HUES64 (cell line): ENCODE measurements around the gene LMO3.
A peak's percentile ranks its signal among the peaks of the same experiment; 100 is the strongest.

Experiments
- H3K27ac ChIP-seq: 2 replicates; pipeline ENCODE4 v1.7.0; 2013; ENCODE audit warnings: low read depth, low read length, inconsistent platforms
- H3K27me3 ChIP-seq: 2 replicates; pipeline ENCODE4 v1.6.1; 2013; ENCODE audit warnings: mild to moderate bottlenecking, low read length; ENCODE audit not compliant: insufficient read depth
- H3K36me3 ChIP-seq: 2 replicates; pipeline ENCODE4 v1.6.1; 2013; ENCODE audit warnings: mild to moderate bottlenecking, low read length; ENCODE audit not compliant: insufficient read depth
- H3K4me1 ChIP-seq: 2 replicates; pipeline ENCODE4 v1.6.1; 2013; ENCODE audit warnings: mild to moderate bottlenecking, low read length, moderate library complexity; ENCODE audit not compliant: insufficient read depth
- H3K4me3 ChIP-seq: 2 replicates; pipeline ENCODE4 v1.5.1; 2013; ENCODE audit warnings: mild to moderate bottlenecking, low read length, moderate library complexity
- H3K9ac ChIP-seq: 2 replicates; pipeline ENCODE4 v1.6.1; 2013; ENCODE audit warnings: mild to moderate bottlenecking, low read depth, low read length
- H3K9me3 ChIP-seq: 2 replicates; pipeline ENCODE4 v1.6.1; 2013; ENCODE audit warnings: low read depth, low read length; ENCODE audit not compliant: insufficient read depth
- WGBS: fragments of 150-250, 120-280 bp; methylation state at CpG from one replicate; pipeline ENCODE4 v1.1.7; 2013; ENCODE audit warnings: missing lambda C conversion rate; 5-methylcytosine and 5-hydroxymethylcytosine counted together

Gene LMO3

DNA sequence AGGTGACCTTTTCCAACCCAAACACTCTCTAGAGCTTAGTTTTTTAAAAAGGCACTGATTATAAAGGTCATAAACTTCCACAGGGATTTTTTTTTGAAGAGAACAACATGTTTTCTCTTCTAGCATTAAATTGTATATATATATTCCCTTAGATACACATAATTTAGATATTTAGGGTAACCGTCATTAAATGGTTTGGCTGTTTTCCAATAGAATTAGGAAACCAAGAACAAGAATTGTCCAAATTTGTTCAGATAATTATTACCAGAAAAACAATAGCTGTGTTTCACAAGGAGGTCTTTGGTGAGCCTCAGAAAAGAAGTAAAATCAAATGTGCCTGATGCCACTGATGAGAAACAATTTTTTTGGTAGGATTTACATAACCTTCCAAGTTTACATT lies 26.9 kb downstream of the LMO3 start:
- H3K36me3 ChIP-seq: no peaks in the 10 kb centered on the region
- no peak overlapping the region for H3K4me3 ChIP-seq
- WGBS: no CpG with 5 or more reads among the region's 1 CpG
- peaks cover under 1% of the 10 kb centered on the region; the same call in 1 of the 2 replicates for H3K4me1 ChIP-seq
- H3K27me3 ChIP-seq: no peaks in the 10 kb centered on the region
- H3K9me3 ChIP-seq: no peaks in the 10 kb centered on the region
- H3K9ac ChIP-seq: no peak overlapping the region
- no peak overlapping the region for H3K27ac ChIP-seq

DNA sequence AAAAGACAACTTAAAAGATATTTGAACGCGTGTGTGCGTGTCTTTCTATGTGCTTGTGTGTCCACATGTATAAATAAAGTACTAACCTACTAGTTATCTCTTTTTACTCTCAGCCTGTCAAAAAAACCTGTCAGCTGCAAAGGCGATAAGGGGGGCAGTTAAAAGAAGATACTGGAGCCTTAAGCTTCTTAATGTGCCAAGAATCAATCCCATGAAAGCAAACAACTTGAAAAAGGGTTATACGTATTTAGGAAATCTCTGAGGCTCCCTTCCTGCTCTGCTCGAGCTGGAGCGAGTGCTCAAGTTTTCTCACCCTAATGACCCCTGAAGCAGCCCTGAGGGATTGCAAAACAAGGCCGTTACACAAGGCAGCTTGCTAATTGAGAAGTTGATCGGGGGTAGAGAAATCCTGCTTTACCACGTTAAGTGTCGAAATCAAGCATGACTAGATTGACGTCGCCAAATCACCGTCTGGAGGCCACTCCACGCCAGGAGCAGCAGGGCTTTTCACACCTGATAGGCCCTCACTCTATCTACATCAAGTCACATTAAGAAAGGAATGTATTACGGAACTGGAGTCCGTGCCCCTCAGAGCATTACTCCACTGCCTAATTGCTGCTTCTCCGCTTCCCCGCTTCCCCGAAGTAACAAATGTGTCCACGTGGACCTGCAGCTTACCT lies 32.4 kb downstream of the LMO3 start:
- Histone ChIP-seq H3K36me3 (no peaks in the 10 kb centered on the region), H3K9ac (no peak overlapping the region)
- 55% methylated on average over 21 of the region's 21 CpGs for WGBS

DNA sequence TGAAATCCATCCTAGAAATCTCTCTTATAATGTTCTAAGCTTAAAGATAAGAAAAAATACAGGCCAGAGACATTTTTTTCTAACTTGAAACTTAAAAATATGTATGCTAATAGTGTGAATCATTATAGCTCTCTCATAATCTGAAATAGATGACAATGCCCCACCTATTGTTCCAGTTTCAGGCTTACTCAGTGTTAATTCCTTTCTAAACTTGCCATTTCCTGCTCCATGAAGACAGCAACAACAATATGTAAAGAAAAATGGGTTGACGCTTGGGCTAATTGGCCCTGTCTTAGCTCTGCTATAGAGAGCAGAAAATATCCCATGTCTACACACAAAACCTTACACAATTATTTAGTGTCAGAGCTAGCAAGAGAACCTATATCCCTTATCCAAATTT lies 37.1 kb downstream of the LMO3 start:
- Histone ChIP-seq H3K9me3 (no peaks in the 10 kb centered on the region), H3K27ac (no peak overlapping the region), H3K4me1 (peaks cover 11% of the 10 kb centered on the region), H3K4me3 (no peak overlapping the region), H3K9ac (no peak overlapping the region), H3K27me3 (no peaks in the 10 kb centered on the region), H3K36me3 (no peaks in the 10 kb centered on the region)
- 69% methylated on average over 1 of the region's 1 CpG for WGBS

More for the DNA sequence above, 32.4 kb downstream of the LMO3 start:
- no peaks in the 10 kb centered on the region for H3K27me3 ChIP-seq
- H3K27ac ChIP-seq: no peak overlapping the region
- H3K4me1 ChIP-seq: peaks cover 13% of the 10 kb centered on the region
- H3K4me3 ChIP-seq: 0 out of 2 replicates have a peak overlapping the region, but pooled peaks have one; percentile 12
- no peaks in the 10 kb centered on the region for H3K9me3 ChIP-seq

- no peak overlapping the region for H3K9ac ChIP-seq
- H3K4me3 ChIP-seq: no peak overlapping the region
- no peaks in the 10 kb centered on the region for H3K36me3 ChIP-seq
- no peak overlapping the region for H3K27ac ChIP-seq
- H3K27me3 ChIP-seq: no peaks in the 10 kb centered on the region
- H3K9me3 ChIP-seq: no peaks in the 10 kb centered on the region
- peaks cover 5% of the 10 kb centered on the region; the same call in 1 of the 2 replicates for H3K4me1 ChIP-seq
- 73% methylated on average over 1 of the region's 1 CpG for WGBS
Observed at GRCh38 chr12:16564675-16565074, 41.3 kb downstream of the LMO3 start.

DNA sequence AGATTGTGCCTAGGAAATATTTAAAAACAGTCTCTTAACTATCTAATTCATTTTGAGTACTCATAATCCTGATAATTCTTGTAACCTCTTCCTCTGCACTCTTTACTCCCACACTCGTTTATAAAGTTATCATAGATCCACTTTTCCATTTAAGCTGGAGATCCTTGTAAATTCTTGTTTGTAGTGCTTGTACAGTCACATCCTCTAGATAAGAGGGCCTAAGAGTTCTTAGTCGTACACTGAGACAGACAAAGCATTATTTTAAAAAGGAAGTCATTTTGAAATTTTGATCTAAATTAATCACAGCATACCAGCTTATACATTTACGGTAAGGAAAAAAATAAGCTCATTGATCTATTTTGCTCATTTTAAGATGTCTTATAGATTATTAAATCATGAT lies 42.5 kb downstream of the LMO3 start:
- Histone ChIP-seq H3K4me1 (peaks cover 3% of the 10 kb centered on the region; the same call in 1 of the 2 replicates), H3K9me3 (no peaks in the 10 kb centered on the region), H3K4me3 (no peak overlapping the region), H3K27ac (no peak overlapping the region), H3K27me3 (no peaks in the 10 kb centered on the region), H3K36me3 (no peaks in the 10 kb centered on the region), H3K9ac (no peak overlapping the region)
- 87% methylated on average over 2 of the region's 3 CpGs for WGBS

GRCh38 chr12:16562921-16563320 lies 43.0 kb downstream of the LMO3 start:
- 92% methylated on average over 6 of the region's 6 CpGs for WGBS

GRCh38 chr12:16562435-16562834 lies 43.5 kb downstream of the LMO3 start:
- 94% methylated on average over 3 of the region's 3 CpGs for WGBS
- H3K9me3 ChIP-seq: no peaks in the 10 kb centered on the region
- H3K27me3 ChIP-seq: no peaks in the 10 kb centered on the region
- H3K9ac ChIP-seq: no peak overlapping the region
- H3K27ac ChIP-seq: no peak overlapping the region
- peaks cover 3% of the 10 kb centered on the region; the same call in 1 of the 2 replicates for H3K4me1 ChIP-seq
- H3K4me3 ChIP-seq: no peak overlapping the region
- H3K36me3 ChIP-seq: no peaks in the 10 kb centered on the region

More at GRCh38 chr12:16562921-16563320, 43.0 kb downstream of the LMO3 start:
- Histone ChIP-seq H3K27me3 (no peaks in the 10 kb centered on the region), H3K4me3 (no peak overlapping the region), H3K27ac (no peak overlapping the region), H3K4me1 (peaks cover 3% of the 10 kb centered on the region; the same call in 1 of the 2 replicates), H3K9ac (no peak overlapping the region), H3K9me3 (no peaks in the 10 kb centered on the region), H3K36me3 (no peaks in the 10 kb centered on the region)

- H3K4me3 ChIP-seq: no peak overlapping the region
- H3K36me3 ChIP-seq: no peaks in the 10 kb centered on the region
- H3K27ac ChIP-seq: no peak overlapping the region
- H3K9me3 ChIP-seq: no peaks in the 10 kb centered on the region
- WGBS: 65% methylated on average over 3 of the region's 5 CpGs
- peaks cover 14% of the 10 kb centered on the region for H3K4me1 ChIP-seq
- no peak overlapping the region for H3K9ac ChIP-seq
- no peaks in the 10 kb centered on the region for H3K27me3 ChIP-seq
Observed at GRCh38 chr12:16560273-16560672, 45.7 kb downstream of the LMO3 start.

GRCh38 chr12:16555630-16556029 lies 50.3 kb downstream of the LMO3 start:
- Histone ChIP-seq H3K36me3 (no peaks in the 10 kb centered on the region), H3K27ac (no peak overlapping the region), H3K27me3 (no peaks in the 10 kb centered on the region), H3K4me1 (peaks cover 32% of the 10 kb centered on the region), H3K9me3 (no peaks in the 10 kb centered on the region), H3K4me3 (no peak overlapping the region), H3K9ac (no peak overlapping the region)
- 41% methylated on average over 7 of the region's 7 CpGs for WGBS

GRCh38 chr12:16553457-16553856 lies 52.5 kb downstream of the LMO3 start:
- no peak overlapping the region for H3K27ac ChIP-seq
- H3K9me3 ChIP-seq: no peaks in the 10 kb centered on the region
- no peaks in the 10 kb centered on the region for H3K27me3 ChIP-seq
- peaks cover 29% of the 10 kb centered on the region for H3K4me1 ChIP-seq
- H3K9ac ChIP-seq: no peak overlapping the region
- H3K36me3 ChIP-seq: no peaks in the 10 kb centered on the region
- WGBS: 100% methylated on average over 1 of the region's 3 CpGs
- H3K4me3 ChIP-seq: no peak overlapping the region

DNA sequence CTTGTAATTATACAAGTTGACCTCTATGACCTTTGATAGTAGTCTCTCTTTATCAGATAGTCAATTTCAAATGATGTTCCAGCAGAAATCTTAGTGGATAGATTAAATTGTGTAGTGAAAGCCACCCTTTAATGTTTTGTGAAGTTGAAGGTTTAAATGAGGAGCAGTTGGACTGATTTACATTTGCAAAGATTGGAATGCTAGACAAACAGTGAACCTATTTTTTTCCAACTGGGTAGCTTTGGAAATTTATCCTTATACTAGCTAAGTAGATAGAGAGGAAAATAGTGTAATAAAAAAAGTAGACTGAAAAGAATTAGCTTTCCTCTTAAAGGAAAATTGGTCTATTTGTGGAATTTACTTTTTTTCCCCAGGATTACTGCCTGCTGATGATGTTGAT lies 53.7 kb downstream of the LMO3 start:
- no peaks in the 10 kb centered on the region for H3K27me3 ChIP-seq
- no peaks in the 10 kb centered on the region for H3K36me3 ChIP-seq
- no peaks in the 10 kb centered on the region for H3K9me3 ChIP-seq
- H3K4me3 ChIP-seq: no peak overlapping the region
- no peak overlapping the region for H3K9ac ChIP-seq
- H3K4me1 ChIP-seq: peaks cover 29% of the 10 kb centered on the region
- H3K27ac ChIP-seq: no peak overlapping the region

GRCh38 chr12:16545836-16546235 lies 60.1 kb downstream of the LMO3 start:
- 95% methylated on average over 3 of the region's 3 CpGs for WGBS

More at GRCh38 chr12:16545836-16546235, 60.1 kb downstream of the LMO3 start:
- no peak overlapping the region for H3K9ac ChIP-seq
- H3K27me3 ChIP-seq: no peaks in the 10 kb centered on the region
- H3K4me3 ChIP-seq: no peak overlapping the region
- H3K9me3 ChIP-seq: no peaks in the 10 kb centered on the region
- 0 out of 2 replicates have a peak, but pooled peaks cover 1% of the 10 kb centered on the region for H3K4me1 ChIP-seq
- no peaks in the 10 kb centered on the region for H3K36me3 ChIP-seq
- no peak overlapping the region for H3K27ac ChIP-seq
